ENCODE data around the gene CEP85L.

DNA sequence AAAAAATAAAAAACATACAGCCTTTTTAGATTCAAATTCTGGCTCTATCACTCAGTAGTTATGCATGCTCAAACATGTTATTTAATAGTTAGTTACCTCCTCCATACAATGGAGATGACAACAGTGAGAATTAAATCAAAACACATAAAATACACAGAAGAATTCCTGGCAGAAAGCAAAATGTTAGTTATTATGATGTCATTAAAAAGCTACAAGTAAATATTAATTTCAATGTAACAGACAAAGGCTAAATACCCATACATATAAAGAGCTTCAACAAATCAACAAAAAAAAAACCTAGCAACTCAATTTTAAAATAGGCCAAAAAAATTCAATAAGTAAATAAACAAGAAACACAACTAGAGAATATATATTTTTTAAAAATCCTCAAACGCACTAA is 81.9 kb downstream of the CEP85L start:
- TF ChIP-seq, protein P1, sequence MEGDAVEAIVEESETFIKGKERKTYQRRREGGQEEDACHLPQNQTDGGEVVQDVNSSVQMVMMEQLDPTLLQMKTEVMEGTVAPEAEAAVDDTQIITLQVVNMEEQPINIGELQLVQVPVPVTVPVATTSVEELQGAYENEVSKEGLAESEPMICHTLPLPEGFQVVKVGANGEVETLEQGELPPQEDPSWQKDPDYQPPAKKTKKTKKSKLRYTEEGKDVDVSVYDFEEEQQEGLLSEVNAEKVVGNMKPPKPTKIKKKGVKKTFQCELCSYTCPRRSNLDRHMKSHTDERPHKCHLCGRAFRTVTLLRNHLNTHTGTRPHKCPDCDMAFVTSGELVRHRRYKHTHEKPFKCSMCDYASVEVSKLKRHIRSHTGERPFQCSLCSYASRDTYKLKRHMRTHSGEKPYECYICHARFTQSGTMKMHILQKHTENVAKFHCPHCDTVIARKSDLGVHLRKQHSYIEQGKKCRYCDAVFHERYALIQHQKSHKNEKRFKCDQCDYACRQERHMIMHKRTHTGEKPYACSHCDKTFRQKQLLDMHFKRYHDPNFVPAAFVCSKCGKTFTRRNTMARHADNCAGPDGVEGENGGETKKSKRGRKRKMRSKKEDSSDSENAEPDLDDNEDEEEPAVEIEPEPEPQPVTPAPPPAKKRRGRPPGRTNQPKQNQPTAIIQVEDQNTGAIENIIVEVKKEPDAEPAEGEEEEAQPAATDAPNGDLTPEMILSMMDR (IDR thresholded peaks at IDR 0.05 in 4 of 5, conservative IDR thresholded peaks at IDR 0.05 in 1 of 5) = no peak
- no peak for TF ChIP-seq POLR2A (IDR thresholded peaks at IDR 0.05)

Measured in gastrocnemius medialis (tissue), 4 donors.